ENCODE results near the gene RNPS1. TPM values are rescaled to one million over a fixed set of nuclear protein-coding genes. Genes with fewer than 3 reads are reported as not detected.
"Not testable (repeated sequence)": the region's sequence is repeated elsewhere in the genome, so short reads cannot be mapped to it uniquely, and the experiment has no call there.

Gene RNPS1
- total RNA-seq, 1 donor from 2014 or later = 104 TPM

DNA sequence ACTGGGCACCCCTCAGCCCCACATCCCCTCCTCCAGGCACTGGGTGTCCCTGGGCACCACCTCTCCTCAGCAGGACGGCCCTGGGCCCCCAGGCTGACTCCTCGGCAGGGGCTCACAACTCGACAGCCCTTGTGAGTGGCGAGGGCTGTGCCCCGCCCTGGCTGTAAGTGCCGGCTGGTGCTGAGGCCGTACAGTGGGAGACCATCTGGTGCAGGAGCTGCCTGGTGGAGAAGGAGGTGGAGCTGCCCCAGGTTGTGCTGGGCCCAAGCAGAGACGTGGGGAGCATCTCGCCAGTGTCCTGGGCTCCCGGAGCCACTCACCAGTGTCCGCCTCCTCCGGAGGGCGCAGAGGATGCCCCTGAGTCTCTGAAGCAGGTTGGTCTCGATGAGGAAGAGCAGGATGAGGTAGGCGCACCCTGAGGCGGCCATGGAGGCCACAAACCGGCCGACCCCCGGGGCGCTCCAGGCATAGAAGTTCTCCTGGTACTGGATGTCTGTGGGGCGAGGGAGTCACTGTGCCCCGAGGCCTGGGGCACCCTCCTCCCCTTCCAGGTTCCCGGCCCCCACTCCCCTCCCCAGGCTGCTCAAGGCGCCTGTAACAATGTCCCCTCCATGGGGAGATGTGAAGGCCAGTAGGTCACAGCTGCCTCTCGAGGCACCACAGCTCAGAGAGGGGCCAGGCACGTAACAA is 15.1 kb upstream of the RNPS1 start:
- ATAC-seq = no peak

DNA sequence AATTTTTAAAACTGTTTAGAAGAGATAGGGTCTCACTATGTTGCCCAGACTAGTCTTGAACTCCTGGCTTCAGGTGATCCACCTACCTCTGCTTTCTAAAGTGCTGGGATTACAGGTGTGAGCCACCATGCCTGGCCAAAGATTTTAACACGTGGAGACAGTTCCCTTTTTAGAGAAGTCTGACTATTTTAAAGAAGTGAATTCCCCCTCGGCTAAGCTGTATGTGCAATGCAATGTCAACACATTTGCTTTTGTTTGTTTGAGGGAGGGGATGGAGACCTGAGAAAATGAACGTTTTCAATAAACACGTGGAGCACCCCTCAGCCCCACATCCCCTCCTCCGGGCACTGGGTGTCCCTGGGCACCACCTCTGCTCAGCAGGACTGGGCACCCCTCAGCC is 14.3 kb upstream of the RNPS1 start:
- no peak for ATAC-seq

DNA sequence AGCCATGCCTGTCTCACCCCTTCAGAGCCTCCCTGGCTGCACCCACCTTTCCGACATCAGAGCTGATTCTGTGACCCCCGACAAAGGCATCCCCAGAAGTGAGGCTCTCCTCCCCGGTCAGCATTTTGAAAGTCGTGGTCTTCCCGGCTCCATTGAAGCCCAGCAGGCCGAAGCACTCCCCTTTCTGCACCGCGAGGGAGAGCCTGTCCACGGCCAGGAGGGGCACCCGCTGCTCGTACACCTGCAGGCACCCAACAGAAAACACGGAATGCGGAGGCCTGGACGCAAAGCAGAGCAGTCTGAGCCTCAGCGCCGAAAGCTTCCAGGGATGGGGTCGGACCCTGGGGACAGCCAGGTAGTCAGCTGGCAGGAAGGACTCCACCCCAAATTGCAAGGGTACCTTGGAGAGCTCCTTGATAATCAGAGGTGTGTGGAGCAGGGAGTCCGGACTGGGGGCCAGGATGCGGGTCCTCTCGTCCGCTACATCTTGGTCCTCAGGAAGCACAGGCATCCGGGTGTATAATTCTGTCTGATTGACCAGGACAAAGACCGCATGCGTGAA is 13.1 kb upstream of the RNPS1 start:
- ATAC-seq = no peak

DNA sequence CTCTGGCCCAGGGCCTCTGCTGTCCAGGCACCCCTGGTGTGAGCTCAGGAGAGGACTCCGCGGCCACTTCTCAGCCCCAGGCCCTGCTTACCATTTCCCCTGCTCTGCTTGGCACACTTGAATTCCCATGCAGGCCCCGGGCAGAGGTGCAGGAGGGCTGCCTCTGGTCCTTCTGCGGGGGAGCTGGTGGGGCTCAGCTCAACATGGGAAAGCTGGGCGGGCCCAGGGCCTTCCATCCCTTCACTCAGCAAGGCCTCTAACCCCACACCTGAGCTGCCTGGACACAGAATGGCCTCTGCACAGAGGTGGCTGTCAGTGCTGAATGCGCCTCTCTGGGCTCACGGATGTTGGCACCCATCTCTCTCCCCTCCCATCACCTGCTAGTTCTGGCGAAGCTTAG is 12.5 kb upstream of the RNPS1 start:
- ATAC-seq = no peak

DNA sequence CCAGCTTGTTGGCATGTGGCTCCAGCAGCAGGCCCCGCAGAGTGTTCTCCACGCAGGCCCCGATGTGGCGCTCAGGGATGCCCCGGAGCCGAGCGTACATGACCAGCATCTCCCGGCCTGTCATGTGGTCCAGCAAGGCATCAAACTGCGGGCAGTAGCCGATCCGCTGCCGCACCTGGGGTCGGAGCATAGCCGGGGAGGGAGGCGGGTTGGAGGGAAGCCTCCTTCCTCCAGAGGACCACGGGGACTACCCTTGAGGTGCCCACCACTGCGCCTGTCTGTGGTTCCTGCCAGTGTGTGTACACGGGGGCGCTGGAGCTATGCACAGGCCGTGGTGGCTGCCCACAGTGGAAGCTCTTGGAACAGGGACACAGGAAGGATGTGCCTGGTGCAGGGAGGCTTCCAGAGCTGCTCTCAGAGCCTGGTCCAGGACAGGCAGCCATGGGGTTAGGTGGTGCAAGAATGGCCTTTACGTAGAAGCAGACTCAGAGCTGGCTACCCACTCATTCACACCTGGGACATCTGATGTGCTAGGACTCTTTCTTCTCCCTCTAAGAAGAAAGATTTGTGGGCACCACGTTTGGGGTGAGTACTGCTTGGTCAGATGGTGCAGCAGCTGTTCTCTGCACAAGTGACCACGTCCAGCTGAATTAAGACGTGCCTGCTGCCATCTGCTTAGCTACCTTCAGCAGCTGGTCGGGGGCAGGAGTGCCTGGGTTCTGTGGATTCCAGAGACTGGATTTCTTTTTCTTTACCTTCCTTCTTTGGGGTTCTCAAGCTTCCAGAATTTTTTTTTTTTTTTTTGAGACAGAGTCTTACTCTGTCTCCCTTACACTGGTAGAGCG is 11.3 kb upstream of the RNPS1 start:
- peak; percentile 10 for ATAC-seq

DNA sequence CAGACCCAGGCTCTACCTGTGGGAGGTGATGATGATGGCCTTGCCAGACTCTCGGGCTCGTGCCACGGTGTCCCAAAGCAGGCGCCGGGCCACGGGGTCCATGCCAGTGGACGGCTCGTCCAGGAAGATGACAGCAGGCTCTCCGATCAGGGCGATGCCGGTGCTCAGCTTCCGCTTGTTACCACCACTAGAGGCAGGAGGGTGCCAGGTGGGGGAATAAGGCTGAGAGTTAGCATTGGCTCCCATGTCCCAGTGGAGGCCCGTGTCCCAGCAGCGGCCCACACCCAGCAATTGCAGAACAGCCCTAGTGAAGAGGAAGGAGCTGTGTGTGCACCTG is 10.3 kb upstream of the RNPS1 start:
- ATAC-seq = no peak

DNA sequence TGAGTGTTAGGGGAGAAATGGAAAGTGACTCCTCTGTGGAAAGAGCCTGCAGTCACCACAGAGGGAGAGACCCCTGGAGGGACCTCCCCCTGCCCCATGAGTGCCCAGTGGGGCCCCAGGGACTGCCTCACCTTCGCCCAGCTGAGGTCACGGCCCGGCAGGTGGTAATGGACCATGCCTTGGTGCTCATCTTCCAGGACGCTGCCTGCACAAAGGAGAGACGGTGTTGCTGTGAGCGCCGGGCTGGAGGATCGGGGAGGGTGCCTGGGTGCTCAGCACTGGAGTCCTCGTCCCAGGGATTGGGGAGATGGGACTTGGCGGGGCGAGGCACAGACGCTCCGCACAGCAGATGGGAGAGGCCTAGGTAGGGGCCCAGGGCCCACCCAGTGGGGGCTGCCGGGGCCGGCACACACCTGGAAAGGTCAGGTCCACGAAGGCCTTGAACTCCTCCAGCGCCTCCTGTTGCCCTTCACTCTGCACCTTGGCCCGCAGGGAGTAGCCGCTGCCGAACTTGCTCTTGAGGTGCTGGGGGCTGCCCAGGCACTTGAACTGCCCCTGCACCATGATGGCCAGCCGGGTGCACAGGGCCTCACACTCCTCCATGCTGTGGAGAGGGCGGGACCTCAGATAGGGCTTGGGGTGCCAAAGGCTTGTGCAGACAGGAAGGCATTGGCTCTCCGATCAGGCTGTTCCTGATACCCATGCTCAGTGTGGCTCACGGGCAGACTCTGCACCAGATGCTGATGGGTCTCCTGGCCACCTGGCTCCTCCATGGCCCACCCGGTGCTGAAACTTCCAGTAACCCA is 9.7 kb upstream of the RNPS1 start:
- ATAC-seq = peak; percentile 9

DNA sequence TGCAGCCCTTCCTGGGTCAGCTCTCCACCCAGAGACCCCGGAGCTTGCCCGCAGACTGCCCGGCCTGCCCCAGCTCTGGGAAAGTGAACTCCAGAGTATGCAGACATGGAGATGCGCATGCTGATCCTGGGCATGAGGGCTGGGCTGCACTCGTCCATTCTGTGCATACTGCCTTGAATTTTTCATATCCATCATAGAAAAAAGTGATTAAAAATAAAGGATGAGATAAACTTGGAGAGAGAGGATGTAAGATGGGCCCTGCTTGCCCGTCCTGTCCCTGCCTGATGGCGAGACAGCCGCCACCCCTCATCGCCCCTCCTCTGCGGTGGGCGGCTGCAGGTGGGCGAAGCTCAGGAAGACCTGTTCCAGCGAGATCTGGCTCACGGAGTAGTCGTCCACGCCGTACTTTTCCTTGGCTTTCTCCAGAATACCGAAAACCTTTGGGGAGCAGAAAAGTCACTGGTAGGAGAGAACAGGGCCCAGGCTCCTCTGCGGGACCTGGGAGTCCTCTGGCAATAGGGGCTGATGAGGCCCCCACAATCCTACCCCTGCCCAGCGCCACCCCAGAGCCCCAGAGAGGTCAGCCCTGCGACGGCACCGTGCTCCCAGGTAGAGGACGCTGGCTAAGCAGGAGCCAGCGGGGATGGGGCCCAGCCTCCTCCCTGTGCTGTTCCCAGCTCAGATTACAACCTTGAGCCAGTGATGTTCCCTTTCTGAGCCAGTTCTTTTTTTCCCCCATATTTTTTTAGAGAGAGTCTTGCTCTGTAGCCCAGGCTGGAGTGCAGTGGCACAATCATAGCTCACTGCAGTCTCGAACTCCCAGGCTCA is 8.7 kb upstream of the RNPS1 start:
- ATAC-seq = no peak

DNA sequence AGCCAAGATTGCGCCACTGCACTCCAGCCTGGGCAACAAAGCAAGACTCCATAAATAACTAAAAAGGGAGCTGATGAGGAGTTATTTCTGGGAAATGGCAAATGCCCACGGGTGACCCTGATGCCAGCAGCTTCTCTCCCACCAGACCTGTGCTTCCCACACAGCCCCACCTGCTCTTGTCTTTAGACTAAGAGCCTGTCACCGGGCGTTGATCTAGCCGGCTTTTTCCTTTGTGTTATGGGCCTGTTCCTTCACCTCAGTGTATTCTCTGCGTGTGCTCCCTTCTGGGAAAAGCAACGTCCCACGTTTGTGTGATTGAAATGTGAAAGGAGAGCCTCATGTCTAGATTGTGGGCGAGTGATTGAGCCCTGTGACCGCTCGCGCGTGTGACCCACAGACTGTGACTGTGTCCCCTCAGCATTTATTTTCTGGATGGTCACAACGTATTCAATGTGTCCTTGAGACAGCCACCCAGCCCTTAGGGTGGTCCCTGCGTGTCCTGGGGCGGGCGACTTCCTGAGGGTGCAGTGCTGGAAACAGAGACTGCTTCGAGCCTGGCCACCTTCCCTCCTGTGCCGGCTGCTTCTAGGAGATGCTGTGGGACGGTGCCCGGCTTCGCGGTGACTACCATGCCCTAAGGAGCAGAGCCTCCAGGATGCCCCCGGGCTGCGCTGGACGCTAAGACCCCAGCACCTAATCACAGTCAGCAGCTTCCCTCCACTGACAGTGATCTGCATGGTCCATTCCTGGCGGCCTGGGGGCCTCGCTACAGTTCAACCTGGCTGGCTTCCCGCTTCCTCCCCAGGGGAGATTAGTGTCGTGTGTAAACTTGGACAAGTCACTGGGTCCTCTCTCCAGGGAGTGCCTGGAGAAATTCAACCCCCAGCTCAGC is 7.8 kb upstream of the RNPS1 start:
- no peak for ATAC-seq

DNA sequence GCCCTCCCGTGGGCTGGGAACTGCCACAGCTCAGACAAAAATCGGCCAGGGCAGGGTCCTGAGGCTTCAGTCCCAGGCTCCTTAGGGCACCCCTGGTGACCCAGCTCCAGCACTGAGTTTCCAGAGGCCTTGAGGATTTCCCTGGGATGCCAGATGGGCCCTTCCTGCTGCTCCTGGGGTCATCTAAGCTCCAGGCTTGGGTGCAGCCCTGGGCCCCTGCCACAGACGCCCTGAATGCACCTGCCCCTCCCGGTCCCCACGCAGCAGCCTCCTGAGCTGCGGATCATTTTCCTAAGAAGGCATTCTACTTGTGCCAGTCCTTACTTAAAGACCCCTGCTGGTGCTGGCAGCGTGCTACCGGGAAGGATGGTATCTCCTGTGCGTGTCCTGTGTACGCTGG is 6.0 kb upstream of the RNPS1 start:
- ATAC-seq = no peak

DNA sequence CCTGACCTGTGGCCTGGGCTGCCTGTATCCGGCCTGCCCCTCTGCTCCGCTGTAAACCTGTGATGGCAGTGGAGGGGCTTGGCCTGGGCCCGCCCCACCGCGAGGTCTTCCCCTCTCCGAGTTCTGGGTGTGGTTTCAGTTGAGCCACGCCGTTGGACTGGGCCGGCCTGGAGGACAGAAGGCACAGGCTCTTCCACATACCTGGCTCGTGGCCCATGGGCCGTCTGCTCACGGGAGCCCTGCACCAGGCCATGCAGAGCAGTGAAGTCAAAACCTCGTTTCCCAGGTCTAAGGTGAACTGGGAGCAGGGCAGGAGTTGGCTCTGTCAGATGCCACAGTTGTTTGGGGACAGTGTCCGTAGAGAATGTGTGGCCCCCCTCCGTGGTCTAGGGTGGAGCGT is 5.6 kb upstream of the RNPS1 start:
- no peak for ATAC-seq

DNA sequence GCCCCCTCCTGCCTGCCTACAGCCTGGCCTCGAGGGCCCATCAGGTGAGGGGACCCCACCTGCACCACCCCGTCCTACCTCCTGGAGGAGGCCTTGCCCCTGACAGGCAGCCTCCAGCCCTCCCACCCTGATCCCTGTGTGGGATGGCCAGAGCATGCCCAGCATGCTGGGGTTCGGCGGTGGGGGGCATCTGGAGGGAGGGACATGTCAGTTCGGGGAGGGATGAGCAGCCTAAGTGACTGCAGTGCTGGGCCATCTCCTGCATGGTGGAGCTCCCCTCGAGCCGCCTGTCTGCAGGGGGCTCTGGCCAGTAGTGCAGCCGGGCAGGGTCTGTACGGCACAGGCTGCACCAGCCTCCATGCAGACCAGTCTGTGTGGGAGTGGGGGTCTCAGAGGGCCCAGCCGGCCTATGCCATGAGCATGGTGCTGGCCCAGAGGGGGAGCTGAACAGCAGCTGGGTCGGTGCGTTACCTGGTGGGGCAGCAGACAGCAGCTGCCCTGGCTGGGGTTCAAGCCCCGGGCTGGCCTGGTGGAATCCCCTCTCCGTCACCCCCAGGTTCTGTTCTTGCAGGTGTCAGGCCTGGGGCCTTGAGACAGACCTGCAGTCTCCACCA is 4.0 kb upstream of the RNPS1 start:
- no peak for ATAC-seq

DNA sequence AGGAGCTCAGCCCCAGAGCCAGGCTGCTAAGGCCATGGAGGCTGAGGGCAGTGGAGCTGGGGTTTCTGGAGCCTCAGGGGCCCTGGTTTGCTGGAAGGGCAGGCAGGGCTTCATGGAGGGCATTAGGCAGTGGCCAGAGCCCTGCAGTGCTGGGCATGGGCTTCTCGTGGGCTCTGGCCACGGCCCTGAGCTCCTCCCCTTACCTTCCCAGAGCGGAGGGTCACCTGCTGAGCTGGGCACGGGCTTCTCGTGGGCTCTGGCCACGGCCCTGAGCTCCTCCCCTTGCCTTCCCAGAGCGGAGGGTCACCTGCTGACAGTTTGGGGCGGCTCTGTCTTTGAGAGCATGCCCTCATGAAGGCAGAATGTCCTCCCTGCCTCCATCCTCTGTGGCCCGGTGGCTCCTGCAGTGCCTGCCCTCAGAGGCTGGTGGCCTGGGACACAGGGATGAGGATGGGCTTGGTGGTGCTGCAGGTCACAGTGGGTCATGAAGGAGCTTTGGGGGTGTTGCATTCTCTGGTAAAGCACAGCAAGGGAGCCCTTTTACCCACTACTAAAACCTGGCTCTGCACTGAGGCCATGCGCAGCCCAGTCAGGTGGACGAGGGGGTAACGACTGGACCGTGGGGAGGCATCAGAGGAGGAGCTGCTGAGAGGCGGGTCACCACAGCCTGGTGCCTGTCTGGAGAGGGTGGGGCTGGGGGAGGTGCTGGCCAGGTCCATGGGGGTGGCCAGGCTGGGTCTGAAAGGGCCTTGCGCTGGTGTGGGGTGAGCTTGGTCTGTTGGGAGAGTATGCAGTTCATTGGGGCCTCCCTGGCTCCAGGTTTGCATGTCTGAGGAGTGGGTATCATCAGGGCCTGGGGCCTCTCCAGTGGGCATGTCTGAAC is 2.9 kb upstream of the RNPS1 start:
- ATAC-seq = no peak

DNA sequence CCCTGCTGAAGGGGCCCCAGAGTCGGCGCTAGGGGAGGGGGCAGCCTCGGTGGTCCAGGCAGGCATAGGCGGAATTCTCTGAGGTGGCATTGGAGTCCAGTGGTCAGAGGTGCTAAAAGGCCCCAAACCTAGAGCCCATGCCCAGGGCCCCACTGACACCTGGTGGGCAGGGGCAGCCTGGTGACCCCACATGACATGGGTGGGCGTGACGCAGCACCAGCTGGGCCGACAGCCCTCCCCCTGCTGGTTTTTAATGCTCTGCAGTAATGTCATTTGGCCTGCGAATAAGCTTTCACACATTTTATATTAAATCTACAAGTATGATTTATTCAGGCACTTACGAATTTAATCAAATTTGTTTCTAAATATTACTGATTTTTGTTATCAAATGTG is 2.1 kb upstream of the RNPS1 start:
- no peak for ATAC-seq

DNA sequence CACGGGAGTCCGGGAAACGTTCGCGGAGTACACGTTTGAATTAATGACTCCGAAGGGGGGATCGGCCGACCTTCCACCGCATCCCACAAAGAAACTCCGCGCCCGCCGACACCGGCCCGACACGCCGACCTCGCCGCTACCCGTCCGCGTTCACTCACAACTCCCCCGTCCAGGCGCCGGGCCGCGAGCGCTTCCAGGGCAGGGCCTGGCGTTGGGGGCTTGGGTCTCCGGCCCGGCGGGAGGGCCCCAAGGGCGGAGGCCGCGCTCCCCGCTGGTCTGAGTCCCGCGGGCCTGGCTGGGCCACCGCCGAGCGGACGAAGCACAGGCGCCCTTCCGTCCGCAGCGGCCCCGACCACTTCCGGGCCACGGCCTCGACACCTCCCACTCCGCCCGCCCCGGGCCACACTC is 417 bp downstream of the RNPS1 start:
- peak; percentile 72 for ATAC-seq

DNA sequence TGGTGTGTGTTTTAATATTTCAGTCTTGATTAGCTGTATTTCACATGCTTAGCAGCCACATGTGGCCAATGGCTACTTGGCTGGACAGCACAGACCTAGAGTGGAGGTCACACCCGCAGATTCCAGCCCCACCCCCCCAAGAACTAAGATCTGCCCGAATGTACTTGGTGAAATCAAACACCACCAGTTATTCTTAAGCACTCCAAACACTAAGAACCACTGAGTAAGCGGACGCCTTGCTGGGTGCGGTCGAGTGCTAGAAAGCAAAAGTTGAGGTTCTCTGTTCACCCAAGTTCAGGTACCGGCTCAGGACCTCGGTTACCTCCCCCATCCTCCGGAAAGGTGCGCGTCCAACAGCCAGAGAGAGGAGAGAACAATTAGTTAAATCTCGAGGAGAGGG is 1.0 kb downstream of the RNPS1 start:
- ATAC-seq = not testable (repeated sequence)

DNA sequence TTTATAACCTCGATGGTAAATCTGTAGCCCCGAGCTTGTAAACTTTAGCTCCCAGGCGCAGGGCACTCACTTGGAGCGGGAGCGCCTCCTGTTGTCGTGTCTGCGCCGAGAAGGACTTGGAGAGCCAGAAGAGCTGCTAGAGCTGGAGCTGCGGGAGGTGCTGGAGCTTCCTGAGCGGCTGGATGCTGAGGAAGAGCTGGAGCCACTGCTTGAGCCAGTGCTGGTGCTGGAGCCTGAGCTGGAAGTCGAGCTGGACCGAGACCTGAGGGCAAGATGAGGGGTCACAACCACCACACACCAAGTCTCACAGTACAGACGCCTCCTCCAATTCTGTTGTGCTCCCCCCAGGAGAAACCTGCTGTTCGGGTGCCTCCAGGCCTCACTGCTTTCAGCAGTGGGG is 4.9 kb downstream of the RNPS1 start:
- ATAC-seq = not testable (repeated sequence)

DNA sequence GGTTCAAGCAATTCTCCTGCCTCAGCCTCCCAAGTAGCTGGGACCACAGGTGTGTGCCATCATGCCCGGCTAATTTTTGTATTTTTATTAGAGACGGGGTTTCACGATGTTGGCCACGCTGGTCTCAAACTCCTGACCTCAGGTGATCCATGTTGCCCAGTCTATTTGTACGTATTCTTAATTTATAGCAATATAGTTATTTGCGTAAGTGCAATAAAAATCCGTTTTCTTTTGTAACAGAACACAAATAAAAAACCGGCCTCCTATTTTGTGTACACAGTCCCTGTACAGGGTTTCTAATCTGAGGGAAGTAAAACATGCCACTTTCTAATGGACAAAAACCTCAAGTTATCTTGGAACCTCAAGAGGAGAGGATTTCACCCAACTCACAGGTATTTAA is 7.7 kb downstream of the RNPS1 start:
- no peak for ATAC-seq

DNA sequence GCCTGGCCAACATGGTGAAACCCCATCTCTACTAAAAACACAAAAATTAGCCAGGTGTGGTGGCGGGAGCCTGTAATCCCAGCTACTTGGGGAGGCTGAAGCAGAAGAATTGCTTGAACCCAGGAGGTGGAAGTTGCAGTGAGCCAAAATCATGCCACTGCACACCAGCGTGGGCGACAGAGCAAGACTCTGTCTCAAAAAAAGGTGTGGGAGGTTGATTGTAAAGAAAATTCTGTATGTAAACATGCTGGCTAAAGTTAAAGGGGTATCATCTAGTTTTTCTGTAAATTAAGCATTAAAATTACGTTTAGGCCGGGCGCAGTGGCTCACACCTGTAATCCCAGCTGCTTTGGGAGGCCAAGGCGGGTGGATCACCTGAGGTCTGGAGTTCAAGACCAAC is 9.4 kb downstream of the RNPS1 start:
- not testable (repeated sequence) for ATAC-seq

DNA sequence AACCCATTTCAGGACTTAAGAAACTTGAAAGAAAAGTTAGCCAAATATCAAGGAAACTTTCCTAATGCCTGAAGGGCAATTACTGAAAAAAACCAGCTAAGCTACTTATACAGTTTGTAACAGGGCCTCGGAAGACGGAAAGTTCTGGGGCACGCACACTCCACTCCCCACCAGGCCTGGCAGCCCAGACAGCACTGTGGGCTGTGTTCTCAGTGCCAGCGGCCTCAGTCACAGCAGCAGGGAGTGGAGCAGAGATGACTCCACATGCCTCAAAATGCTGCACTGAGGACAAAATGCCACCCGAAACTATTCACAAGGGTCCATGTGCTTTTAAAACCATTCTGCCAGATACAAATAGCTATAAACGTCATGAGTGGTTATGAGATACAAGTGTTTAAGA is 10.2 kb downstream of the RNPS1 start:
- no peak for ATAC-seq
